ENCODE measurements around the gene ATXN1.

ATXN1 gene

DNA sequence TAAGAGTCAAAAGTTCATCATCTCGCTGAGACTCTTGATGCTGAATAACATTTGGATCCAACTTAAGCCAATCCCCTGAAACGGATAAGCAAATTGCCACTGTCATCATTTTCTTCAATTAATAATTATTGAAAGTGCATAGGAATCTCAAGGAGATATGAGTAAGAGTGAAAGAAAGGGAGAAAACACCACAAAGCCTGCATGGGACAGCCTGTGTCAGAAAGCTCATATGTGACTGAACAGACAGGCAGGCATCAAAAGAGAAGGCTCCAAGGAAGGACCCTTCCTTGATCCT lies 13.3 kb downstream of the ATXN1 start:
- Histone ChIP-seq H3K27ac (replicated peaks) (no peak overlapping the region), H3K27me3 (ENCODE audit: insufficient read depth, poor library complexity, severe bottlenecking) (no peaks in the 10 kb centered on the region), H3K4me3 (replicated peaks; ENCODE audit: insufficient read depth, low read length) (no peak overlapping the region)
- TF ChIP-seq REST (IDR thresholded peaks at IDR 0.05; ENCODE audit: insufficient replicate concordance, low read depth) (no peak), POLR2AphosphoS5 (IDR thresholded peaks at IDR 0.05; ENCODE audit: low read depth) (no peak), GABPA (IDR thresholded peaks at IDR 0.05; ENCODE audit: low read depth) (no peak), CTCF (IDR thresholded peaks at IDR 0.05; ENCODE audit: insufficient read depth, low read length) (no peak), SPI1 (IDR thresholded peaks at IDR 0.05; ENCODE audit: borderline replicate concordance, low read depth) (no peak)
- DNase-seq (ENCODE audit: low read depth in 1 of 2, low spot score in 1 of 2): no peak

DNA sequence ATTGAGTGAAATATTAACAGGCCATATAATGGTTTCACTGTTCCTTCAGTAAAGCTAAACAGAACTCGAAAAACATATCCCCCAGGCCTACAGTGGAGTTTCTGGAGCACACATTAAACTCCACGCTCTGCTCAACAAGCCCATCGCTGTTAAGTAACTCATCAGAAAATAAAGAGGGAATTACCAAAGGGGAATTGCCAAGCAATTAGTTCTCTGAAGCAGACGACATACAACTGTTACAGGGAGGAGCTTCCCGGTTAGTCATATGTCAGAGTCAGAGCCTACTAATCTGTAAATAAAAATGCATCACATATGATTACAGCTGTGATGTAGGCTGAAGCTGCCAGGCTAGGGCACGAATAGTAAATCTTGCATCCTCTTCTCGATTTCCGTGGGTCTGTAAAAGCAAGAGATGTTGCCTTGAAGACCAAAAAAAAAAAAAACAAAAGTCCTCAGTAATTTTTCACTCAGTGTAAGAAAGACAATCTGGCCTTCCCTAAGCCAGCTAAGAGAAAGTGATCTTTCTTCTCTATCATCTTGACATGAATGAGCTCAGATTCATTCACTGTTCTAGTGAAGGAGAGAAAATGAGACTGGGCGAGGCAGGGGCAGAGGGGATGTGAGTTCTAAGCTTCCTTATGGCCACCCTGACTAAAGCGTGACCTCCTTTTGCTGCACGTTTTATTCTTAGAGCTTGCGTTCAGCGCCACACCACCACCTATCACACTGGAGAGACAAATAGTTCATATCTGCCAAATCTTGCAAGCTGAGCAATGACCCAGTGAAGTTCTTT lies 13.8 kb downstream of the ATXN1 start:
- no peak overlapping the region for H3K27ac ChIP-seq (replicated peaks)
- DNase-seq (ENCODE audit: low read depth in 1 of 2, low spot score in 1 of 2): no peak
- H3K27me3 ChIP-seq (ENCODE audit: insufficient read depth, poor library complexity, severe bottlenecking): no peaks in the 10 kb centered on the region
- TF ChIP-seq SPI1 (IDR thresholded peaks at IDR 0.05; ENCODE audit: borderline replicate concordance, low read depth): no peak
- no peak for TF ChIP-seq REST (IDR thresholded peaks at IDR 0.05; ENCODE audit: insufficient replicate concordance, low read depth)
- no peak for TF ChIP-seq GABPA (IDR thresholded peaks at IDR 0.05; ENCODE audit: low read depth)
- TF ChIP-seq CTCF (IDR thresholded peaks at IDR 0.05; ENCODE audit: insufficient read depth, low read length): no peak
- no peak for TF ChIP-seq POLR2AphosphoS5 (IDR thresholded peaks at IDR 0.05; ENCODE audit: low read depth)
- no peak overlapping the region for H3K4me3 ChIP-seq (replicated peaks; ENCODE audit: insufficient read depth, low read length)

GRCh38 chr6:16746812-16747211 lies 14.4 kb downstream of the ATXN1 start:
- TF ChIP-seq CTCF (IDR thresholded peaks at IDR 0.05; ENCODE audit: insufficient read depth, low read length): no peak
- TF ChIP-seq REST (IDR thresholded peaks at IDR 0.05; ENCODE audit: insufficient replicate concordance, low read depth): no peak
- no peak for TF ChIP-seq GABPA (IDR thresholded peaks at IDR 0.05; ENCODE audit: low read depth)
- TF ChIP-seq SPI1 (IDR thresholded peaks at IDR 0.05; ENCODE audit: borderline replicate concordance, low read depth): no peak
- TF ChIP-seq POLR2AphosphoS5 (IDR thresholded peaks at IDR 0.05; ENCODE audit: low read depth): no peak
- Histone ChIP-seq H3K4me3 (replicated peaks; ENCODE audit: insufficient read depth, low read length) (no peak overlapping the region), H3K27me3 (ENCODE audit: insufficient read depth, poor library complexity, severe bottlenecking) (no peaks in the 10 kb centered on the region), H3K27ac (replicated peaks) (no peak overlapping the region)
- no peak for DNase-seq (ENCODE audit: low read depth in 1 of 2, low spot score in 1 of 2)

Measured in HL-60 (cell line).